Colonic mucosa (tissue), 4 donors: ENCODE results near the gene PHETA2. TPM values are rescaled to one million over a fixed set of nuclear protein-coding genes. Genes with fewer than 3 reads are reported as not detected.
"Not testable (repeated sequence)": the region's sequence is repeated elsewhere in the genome, so short reads cannot be mapped to it uniquely, and the experiment has no call there.

Source experiments
- DNase-seq: peaks from one replicate; pipeline ENCODE4 v3.0.0-alpha.2; 2020
- H3K27ac ChIP-seq: fragments of 200-600 bp; one replicate; pipeline ENCODE4 v1.8.0; 2021
- H3K27me3 ChIP-seq: fragments of 200-600 bp; one replicate; pipeline ENCODE4 v1.8.0; 2021
- H3K36me3 ChIP-seq: fragments of 200-600 bp; one replicate; pipeline ENCODE4 v1.8.0; 2021
- H3K4me1 ChIP-seq: fragments of 200-600 bp; one replicate; pipeline ENCODE4 v1.8.0; 2021; ENCODE audit warnings: mild to moderate bottlenecking
- H3K4me3 ChIP-seq: fragments of 200-600 bp; one replicate; pipeline ENCODE4 v1.8.0; 2021
- H3K9ac ChIP-seq, 2 donors: one replicate each; pipeline ENCODE4 v1.7.0; 2013; ENCODE audit warnings: control low read depth in 2 of 2, low read depth in 2 of 2, low read length in 2 of 2
- H3K9me3 ChIP-seq: fragments of 200-600 bp; one replicate; pipeline ENCODE4 v1.8.0; 2021
- intact Hi-C: fragments of 100-400 bp; cut with DNase I; formaldehyde crosslinking; loops from one replicate; pipeline ENCODE4 v1.14.1; 2022
- total RNA-seq, 2 donors: library from RNA; stranded (reverse); fragmentation: NEBNext Ultra II Directional in 1 of 2; extraction: Animal tissue kit (Norgen Biotek cat#: 25700) in 1 of 2; gene quantifications; one replicate each; pipeline ENCODE4 v1.2.1, GENCODE V29; 2021
- TF ChIP-seq, protein P1 (sequence below): fragments of 200-600 bp; IDR thresholded peaks from one replicate; pipeline ENCODE4 v1.8.0; 2022; ENCODE audit warnings: antibody characterized with exemption, mild to moderate bottlenecking
- donor health status: healthy.
- donor health status: DM: no; HTN: no; CAD: no.
- donor health status: DM: no; HTN: no; CAD: no.

Gene PHETA2
- total RNA-seq, 2 donors from 2014 or later: 11.6 to 15.2 TPM

GRCh38 chr22:42091455-42091782 lies 17.4 kb downstream of the PHETA2 start:
- H3K9ac ChIP-seq: peak overlapping the region; percentile 71 to 97
- DNase-seq: no peak
- TF ChIP-seq, protein P1, sequence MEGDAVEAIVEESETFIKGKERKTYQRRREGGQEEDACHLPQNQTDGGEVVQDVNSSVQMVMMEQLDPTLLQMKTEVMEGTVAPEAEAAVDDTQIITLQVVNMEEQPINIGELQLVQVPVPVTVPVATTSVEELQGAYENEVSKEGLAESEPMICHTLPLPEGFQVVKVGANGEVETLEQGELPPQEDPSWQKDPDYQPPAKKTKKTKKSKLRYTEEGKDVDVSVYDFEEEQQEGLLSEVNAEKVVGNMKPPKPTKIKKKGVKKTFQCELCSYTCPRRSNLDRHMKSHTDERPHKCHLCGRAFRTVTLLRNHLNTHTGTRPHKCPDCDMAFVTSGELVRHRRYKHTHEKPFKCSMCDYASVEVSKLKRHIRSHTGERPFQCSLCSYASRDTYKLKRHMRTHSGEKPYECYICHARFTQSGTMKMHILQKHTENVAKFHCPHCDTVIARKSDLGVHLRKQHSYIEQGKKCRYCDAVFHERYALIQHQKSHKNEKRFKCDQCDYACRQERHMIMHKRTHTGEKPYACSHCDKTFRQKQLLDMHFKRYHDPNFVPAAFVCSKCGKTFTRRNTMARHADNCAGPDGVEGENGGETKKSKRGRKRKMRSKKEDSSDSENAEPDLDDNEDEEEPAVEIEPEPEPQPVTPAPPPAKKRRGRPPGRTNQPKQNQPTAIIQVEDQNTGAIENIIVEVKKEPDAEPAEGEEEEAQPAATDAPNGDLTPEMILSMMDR: no peak
- H3K4me1 ChIP-seq: no peaks in the 10 kb centered on the region
- no peaks in the 10 kb centered on the region for H3K36me3 ChIP-seq
- peak overlapping the region; percentile 97 for H3K27ac ChIP-seq
- intact Hi-C loops: loop anchor here (5.0 kb wide), 1 partner anchor 351 kb away; no protein-coding TSS in a partner anchor
- H3K4me3 ChIP-seq: peak overlapping the region; percentile 96
- H3K9me3 ChIP-seq: no peaks in the 10 kb centered on the region
- no peaks in the 10 kb centered on the region for H3K27me3 ChIP-seq

DNA sequence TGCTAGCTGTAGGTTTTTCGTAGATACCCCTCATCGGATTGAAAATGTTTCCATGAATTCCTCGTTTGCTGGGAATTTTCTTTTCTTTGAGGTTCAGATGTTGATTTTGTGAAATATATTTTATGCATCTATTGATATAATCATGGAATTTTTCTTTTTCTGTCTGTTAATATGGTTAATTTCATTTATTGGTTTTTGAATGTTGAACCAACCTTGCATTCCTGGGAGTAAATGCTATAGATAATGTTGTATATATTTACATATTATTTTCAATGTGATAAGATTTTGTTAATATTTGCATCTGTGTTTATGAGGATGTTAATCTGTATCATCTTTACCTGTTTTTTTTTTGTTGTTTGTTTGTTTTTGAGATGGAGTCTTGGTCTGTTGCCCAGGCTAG lies 27.2 kb downstream of the PHETA2 start:
- no peak overlapping the region for H3K9ac ChIP-seq
- H3K9me3 ChIP-seq: peaks cover 7% of the 10 kb centered on the region

GRCh38 chr22:42104332-42104860 lies 30.3 kb downstream of the PHETA2 start:
- intact Hi-C loops: loop anchor here (5.0 kb wide), 1 partner anchor 53 kb away; no protein-coding TSS in a partner anchor
- H3K9me3 ChIP-seq, H3K4me1 ChIP-seq, DNase-seq, H3K36me3 ChIP-seq, H3K27me3 ChIP-seq, H3K4me3 ChIP-seq, H3K27ac ChIP-seq, H3K9ac ChIP-seq: not testable (repeated sequence)

More for the DNA sequence above, 27.2 kb downstream of the PHETA2 start:
- TF ChIP-seq, protein P1: no peak
- Histone ChIP-seq H3K27me3 (no peaks in the 10 kb centered on the region), H3K36me3 (no peaks in the 10 kb centered on the region), H3K27ac (no peak overlapping the region), H3K4me1 (no peaks in the 10 kb centered on the region), H3K4me3 (no peak overlapping the region)
- intact Hi-C loops: loop anchor here (5.0 kb wide), 1 partner anchor 56 kb away; no protein-coding TSS in a partner anchor
- DNase-seq: no peak

DNA sequence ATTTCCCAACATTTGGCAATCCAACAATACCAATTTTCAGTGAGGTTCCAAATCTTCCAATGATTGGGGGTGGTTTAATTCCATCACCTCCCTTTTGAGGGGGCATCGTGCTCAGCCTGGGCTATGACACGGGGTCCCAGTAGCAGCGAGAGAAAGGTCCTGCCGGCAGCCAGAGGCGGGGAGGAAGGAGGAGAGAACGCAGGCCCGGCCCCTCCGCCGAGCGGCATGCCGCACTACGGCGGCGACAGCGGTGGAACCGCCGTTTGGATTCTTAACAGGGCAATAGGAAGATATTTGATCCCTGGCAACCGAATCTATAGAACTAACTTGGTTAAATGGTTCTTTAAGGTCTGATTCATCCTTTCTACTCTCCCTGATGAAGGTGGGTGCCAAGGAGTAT lies 34.8 kb downstream of the PHETA2 start:
- H3K4me3 ChIP-seq: no peak overlapping the region
- intact Hi-C loops: no loop called here
- H3K27me3 ChIP-seq: no peaks in the 10 kb centered on the region
- H3K9me3 ChIP-seq: peaks cover 7% of the 10 kb centered on the region
- no peak for DNase-seq
- H3K9ac ChIP-seq: no peak overlapping the region
- TF ChIP-seq, protein P1: no peak
- no peaks in the 10 kb centered on the region for H3K4me1 ChIP-seq
- no peaks in the 10 kb centered on the region for H3K36me3 ChIP-seq
- H3K27ac ChIP-seq: no peak overlapping the region

GRCh38 chr22:42111798-42112197 lies 37.8 kb downstream of the PHETA2 start:
- intact Hi-C loops: no loop called here
- no peaks in the 10 kb centered on the region for H3K36me3 ChIP-seq
- H3K27me3 ChIP-seq: no peaks in the 10 kb centered on the region
- no peaks in the 10 kb centered on the region for H3K9me3 ChIP-seq
- H3K27ac ChIP-seq: no peak overlapping the region
- DNase-seq: no peak
- H3K4me1 ChIP-seq: no peaks in the 10 kb centered on the region
- H3K4me3 ChIP-seq: no peak overlapping the region
- TF ChIP-seq, protein P1: no peak
- H3K9ac ChIP-seq: no peak overlapping the region

DNA sequence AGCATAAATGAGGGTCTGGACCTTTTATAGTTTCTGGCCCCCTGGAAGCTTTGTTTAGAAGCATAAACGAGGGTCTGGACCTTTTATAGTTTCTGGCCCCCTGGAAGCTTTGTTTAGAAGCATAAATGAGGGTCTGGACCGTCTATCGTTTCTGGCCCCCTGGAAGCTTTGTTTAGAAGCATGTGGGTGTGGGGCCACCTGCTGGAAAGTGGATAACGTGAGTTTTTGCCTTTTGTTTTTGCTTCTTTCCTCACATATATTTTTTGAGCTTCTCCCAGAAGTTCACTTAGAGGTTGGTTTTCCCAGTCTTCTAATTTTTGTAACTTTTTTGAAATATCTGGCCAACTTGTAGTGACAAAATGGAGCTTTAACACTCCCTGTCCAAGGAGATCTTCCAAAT lies 38.7 kb downstream of the PHETA2 start:
- DNase-seq, intact Hi-C loops, H3K9ac ChIP-seq, H3K4me1 ChIP-seq, H3K9me3 ChIP-seq, H3K27me3 ChIP-seq, H3K36me3 ChIP-seq, H3K4me3 ChIP-seq, H3K27ac ChIP-seq: not testable (repeated sequence)
